ENCODE data around the gene TOP3A.

Gene TOP3A

DNA sequence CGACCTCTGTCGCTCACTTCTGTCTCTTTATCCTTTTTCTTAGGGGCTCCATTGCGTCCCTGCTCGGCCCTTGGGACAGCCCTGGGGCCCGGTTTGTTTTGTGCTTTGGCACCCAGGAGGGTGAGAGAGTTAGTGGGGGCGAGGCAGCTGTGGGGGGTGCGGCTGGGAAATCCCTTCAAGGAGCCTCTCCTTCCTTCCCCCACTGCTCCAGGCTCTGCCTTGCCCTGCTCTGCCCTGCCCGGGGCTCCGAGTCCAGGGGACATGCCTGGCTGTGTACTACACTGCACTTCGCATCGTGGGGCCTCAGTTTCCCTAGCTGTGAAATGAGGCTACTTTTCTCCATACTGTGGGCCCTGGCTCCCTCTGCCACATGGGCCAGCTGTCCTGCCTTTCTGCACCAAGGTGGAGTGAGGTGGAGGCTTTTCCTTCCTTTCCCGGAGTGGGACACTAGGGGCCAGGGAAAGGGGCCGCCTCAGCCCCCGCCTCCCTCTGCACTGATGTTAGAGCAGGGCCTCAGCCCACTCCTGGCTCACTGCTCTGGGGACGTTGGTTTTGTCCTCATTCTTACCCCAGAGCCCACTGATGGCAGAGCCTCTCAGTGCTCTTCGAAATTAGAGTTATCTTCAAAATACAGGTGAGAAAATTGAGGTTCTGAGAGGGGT lies 88.4 kb downstream of the TOP3A start:
- TF ChIP-seq, protein P1, sequence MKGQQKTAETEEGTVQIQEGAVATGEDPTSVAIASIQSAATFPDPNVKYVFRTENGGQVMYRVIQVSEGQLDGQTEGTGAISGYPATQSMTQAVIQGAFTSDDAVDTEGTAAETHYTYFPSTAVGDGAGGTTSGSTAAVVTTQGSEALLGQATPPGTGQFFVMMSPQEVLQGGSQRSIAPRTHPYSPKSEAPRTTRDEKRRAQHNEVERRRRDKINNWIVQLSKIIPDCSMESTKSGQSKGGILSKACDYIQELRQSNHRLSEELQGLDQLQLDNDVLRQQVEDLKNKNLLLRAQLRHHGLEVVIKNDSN (IDR thresholded peaks at IDR 0.05) = no peak

- TF ChIP-seq CEBPB (IDR thresholded peaks at IDR 0.05) (no peak), TAF1 (IDR thresholded peaks at IDR 0.05; ENCODE audit: low read depth) (peak; percentile 35; the same call in 1 of the 2 replicates)
Observed at GRCh38 chr17:18225642-18226283, 89.0 kb downstream of the TOP3A start.

DNA sequence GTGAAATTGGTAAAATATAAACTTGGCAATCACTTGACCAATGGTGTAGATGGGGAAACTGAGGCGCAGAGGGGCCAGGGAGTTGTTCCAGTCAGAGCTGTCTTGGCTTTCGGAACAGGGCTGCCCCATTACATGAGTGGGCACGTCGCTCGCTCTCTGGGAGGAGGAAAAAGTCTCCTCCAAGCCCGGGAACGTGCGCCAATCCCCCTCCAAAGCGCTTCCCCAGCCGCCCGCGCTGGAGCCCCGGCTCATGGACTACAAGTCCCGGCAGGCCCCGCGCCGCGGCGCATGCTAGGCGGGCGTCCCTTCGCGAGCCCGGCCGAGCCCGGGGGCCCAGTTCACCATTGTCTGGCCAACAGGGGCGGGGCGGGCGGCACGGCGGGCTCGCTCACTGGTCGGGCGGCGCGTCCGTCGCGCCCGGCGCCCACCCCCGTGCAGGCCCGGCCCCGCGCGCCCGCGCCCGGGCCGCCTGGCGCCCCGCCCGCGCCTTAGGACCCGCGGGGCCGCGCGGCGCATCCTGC lies 89.6 kb downstream of the TOP3A start, which contains the start of gene LLGL1:
Gene LLGL1, plus strand, starts transcription at position 515 of the 521 bp plus-strand sequence. CDS start 48 bp downstream, outside the sequence.
- peak; percentile 25; the same call in 1 of the 2 replicates for TF ChIP-seq TAF1 (IDR thresholded peaks at IDR 0.05; ENCODE audit: low read depth)
- TF ChIP-seq CEBPB (IDR thresholded peaks at IDR 0.05) = no peak
- 0 out of 2 replicates have a peak, but pooled peaks have one; percentile 17 for TF ChIP-seq YY1 (IDR thresholded peaks at IDR 0.05; ENCODE audit: low read depth)
- 0 out of 2 replicates have a peak, but pooled peaks have one; percentile 21 for TF ChIP-seq TCF12 (IDR thresholded peaks at IDR 0.05; ENCODE audit: low read depth)
- TF ChIP-seq EGR1 (IDR thresholded peaks at IDR 0.05) = no peak
- peak; percentile 22; the same call in 1 of the 2 replicates for TF ChIP-seq NFIC (IDR thresholded peaks at IDR 0.05)
- peak; percentile 32; the same call in 1 of the 2 replicates for TF ChIP-seq CREB1 (IDR thresholded peaks at IDR 0.05; ENCODE audit: low read depth)
- TF ChIP-seq REST (IDR thresholded peaks at IDR 0.05; ENCODE audit: low read depth) = no peak
- TF ChIP-seq, protein P1 (IDR thresholded peaks at IDR 0.05) = no peak

DNA sequence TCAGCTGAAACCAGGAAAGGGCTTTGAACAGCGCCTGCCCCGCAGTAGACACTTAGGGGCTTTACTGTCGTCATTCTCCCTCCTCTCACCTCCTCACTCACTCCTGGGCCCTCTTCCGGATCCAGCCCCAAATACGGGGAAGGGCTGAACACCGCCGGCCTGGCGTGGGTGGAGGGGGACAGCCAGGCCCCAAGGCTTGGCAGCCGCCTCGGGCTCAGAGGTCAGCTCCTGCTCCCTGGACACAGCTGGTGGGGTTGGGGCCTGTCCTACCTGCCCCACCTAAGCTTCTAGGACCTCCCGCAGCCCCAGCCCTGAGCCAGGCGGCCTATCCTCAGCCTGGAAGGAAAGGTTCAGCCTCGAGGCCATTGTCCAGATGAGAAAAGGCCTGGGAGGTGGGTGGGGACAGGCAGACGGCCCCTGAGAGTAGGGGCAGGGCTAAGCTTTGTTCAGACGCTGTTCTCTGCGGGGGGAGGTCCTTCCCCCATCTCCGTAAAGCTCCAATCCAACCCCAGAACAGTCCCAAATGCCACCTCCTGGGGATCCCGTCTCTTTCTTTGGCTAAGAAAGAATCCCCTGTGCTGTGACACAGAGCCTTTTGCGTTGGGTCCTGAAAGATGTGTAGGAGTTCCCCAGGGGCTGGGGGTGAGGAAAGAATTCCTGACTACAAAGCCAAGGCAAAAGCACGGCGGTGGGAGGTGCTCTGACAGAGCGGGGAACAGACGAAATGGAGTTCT lies 90.2 kb downstream of the TOP3A start:
- no peak for TF ChIP-seq REST (IDR thresholded peaks at IDR 0.05; ENCODE audit: low read depth)
- TF ChIP-seq TCF12 (IDR thresholded peaks at IDR 0.05; ENCODE audit: low read depth) = no peak

- TF ChIP-seq FOXM1 (IDR thresholded peaks at IDR 0.05; ENCODE audit: borderline replicate concordance, low read depth) = no peak
- TF ChIP-seq TEAD4 (IDR thresholded peaks at IDR 0.05) = no peak
- TF ChIP-seq YY1 (IDR thresholded peaks at IDR 0.05; ENCODE audit: low read depth) = no peak
- TF ChIP-seq EP300 (IDR thresholded peaks at IDR 0.05; ENCODE audit: borderline replicate concordance) = no peak
- TF ChIP-seq TAF1 (IDR thresholded peaks at IDR 0.05; ENCODE audit: low read depth) = no peak
Observed at GRCh38 chr17:18224053-18224386, 90.8 kb downstream of the TOP3A start.

Data from Ishikawa (cell line).